ENCODE data around the gene SLCO2A1. TPM values are rescaled to one million over a fixed set of nuclear protein-coding genes. Genes with fewer than 3 reads are reported as not detected.

SLCO2A1 gene
- total and polyA plus RNA-seq, 8 donors = 34.7 to 180 (median 57.6) TPM

- TF ChIP-seq, protein P1, sequence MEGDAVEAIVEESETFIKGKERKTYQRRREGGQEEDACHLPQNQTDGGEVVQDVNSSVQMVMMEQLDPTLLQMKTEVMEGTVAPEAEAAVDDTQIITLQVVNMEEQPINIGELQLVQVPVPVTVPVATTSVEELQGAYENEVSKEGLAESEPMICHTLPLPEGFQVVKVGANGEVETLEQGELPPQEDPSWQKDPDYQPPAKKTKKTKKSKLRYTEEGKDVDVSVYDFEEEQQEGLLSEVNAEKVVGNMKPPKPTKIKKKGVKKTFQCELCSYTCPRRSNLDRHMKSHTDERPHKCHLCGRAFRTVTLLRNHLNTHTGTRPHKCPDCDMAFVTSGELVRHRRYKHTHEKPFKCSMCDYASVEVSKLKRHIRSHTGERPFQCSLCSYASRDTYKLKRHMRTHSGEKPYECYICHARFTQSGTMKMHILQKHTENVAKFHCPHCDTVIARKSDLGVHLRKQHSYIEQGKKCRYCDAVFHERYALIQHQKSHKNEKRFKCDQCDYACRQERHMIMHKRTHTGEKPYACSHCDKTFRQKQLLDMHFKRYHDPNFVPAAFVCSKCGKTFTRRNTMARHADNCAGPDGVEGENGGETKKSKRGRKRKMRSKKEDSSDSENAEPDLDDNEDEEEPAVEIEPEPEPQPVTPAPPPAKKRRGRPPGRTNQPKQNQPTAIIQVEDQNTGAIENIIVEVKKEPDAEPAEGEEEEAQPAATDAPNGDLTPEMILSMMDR (IDR thresholded peaks at IDR 0.05) = no peak
- peak overlapping the region; percentile 11 to 67 for H3K27ac ChIP-seq
- DNase-seq (peak in 1 of 4 donors; percentile 46), ATAC-seq (peak; percentile 75)
- no peaks in the 10 kb centered on the region for H3K27me3 ChIP-seq
- no peak overlapping the region for H3K4me3 ChIP-seq
- H3K4me1 ChIP-seq = peaks cover 17 to 45% of the 10 kb centered on the region in 2 donors
- no peaks in the 10 kb centered on the region for H3K9me3 ChIP-seq
- peaks cover 0 to 5% of the 10 kb centered on the region in 2 donors for H3K36me3 ChIP-seq
- intact Hi-C loops (cut with DNase I) = no loop called here
Observed at GRCh38 chr3:133943639-133944141, 86.0 kb downstream of the SLCO2A1 start.

DNA sequence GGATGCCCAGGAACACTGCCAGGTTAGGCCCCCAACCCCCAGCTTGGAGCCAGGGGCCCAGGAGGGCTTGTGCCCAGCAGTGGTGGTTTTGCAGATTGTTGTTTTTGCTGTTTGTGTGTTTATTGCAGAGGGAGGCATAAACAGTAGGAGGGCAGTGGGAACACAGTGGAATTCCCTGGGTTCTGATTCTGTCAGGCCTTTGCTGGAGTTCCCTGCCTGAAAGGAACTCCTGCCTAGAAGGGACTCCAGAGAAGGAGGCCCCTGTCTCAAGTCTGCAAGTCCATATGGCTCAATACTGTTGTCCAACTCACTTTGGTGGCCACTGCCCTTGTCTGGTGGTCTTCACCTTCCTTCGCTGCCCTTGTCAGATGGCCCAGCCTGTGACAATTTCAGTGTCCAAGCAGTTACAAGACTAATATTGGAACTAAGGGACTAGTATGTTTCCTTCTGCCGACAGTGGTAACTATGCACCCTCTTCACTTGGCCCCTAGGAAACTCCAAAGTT lies 86.6 kb downstream of the SLCO2A1 start:
- DNase-seq (peak in 1 of 4 donors; percentile 10), ATAC-seq (no peak)
- Histone ChIP-seq H3K9me3 (no peaks in the 10 kb centered on the region), H3K27me3 (no peaks in the 10 kb centered on the region), H3K4me3 (no peak overlapping the region), H3K36me3 (peaks cover 0 to 5% of the 10 kb centered on the region in 2 donors), H3K4me1 (peaks cover 17 to 45% of the 10 kb centered on the region in 2 donors), H3K27ac (peak overlapping the region in 1 of 2 donors; percentile 25)
- TF ChIP-seq, protein P1 (IDR thresholded peaks at IDR 0.05) = no peak
- intact Hi-C loops (cut with DNase I) = no loop called here

DNA sequence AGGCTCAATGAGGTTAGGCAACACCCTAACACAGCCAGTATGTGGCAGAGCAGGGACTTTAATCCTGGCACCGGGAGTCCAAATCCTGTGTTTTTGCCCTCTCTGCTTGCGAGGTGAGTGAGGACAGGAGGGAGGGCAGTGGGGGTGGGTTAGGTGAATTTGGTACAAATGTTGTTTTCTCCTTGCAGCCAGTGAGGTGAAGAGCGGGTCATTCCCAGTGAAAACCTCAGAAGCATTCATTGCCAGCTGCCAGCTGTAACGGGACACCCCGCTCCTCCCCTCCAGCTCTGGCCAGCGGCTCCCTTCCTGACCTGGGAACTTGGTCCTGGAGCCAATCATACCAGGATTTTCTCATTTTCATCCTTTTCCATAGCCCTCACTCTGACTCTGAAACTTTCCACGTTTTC lies 88.3 kb downstream of the SLCO2A1 start:
- Histone ChIP-seq H3K36me3 (peaks cover 0 to 16% of the 10 kb centered on the region in 2 donors), H3K4me1 (peaks cover 17 to 35% of the 10 kb centered on the region in 2 donors), H3K9me3 (no peaks in the 10 kb centered on the region), H3K27me3 (no peaks in the 10 kb centered on the region), H3K4me3 (no peak overlapping the region), H3K27ac (no peak overlapping the region)
- peak in 1 of 4 donors; percentile 64 for DNase-seq
- no peak for ATAC-seq
- TF ChIP-seq, protein P1 (IDR thresholded peaks at IDR 0.05) = no peak
- intact Hi-C loops (cut with DNase I) = no loop called here

DNA sequence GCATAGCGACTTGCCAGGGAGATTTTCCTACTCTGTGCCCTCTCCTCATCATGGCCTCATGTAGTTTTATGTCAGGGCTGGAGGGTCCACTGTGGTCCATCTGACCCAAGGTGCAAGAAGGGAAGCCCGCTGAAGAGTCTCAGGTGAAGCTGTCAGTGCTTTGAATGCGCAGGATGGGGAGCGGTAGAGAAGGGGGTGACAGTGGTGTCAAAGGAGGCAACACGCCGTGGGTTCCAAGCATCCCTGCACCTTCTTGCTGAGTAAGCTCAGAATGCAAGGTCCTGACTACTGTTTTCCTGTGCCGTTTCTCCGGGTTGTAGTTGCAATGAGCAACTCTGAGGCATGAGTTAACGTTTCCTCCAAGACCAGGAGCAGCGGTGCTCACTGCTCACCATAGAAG lies 89.2 kb downstream of the SLCO2A1 start:
- Histone ChIP-seq H3K27ac (no peak overlapping the region), H3K4me1 (peaks cover 17 to 26% of the 10 kb centered on the region in 2 donors), H3K27me3 (no peaks in the 10 kb centered on the region), H3K4me3 (no peak overlapping the region), H3K36me3 (peaks cover 0 to 16% of the 10 kb centered on the region in 2 donors), H3K9me3 (no peaks in the 10 kb centered on the region)
- ATAC-seq (no peak), DNase-seq (no peak)
- intact Hi-C loops (cut with DNase I) = no loop called here
- TF ChIP-seq, protein P1 (IDR thresholded peaks at IDR 0.05) = no peak

DNA sequence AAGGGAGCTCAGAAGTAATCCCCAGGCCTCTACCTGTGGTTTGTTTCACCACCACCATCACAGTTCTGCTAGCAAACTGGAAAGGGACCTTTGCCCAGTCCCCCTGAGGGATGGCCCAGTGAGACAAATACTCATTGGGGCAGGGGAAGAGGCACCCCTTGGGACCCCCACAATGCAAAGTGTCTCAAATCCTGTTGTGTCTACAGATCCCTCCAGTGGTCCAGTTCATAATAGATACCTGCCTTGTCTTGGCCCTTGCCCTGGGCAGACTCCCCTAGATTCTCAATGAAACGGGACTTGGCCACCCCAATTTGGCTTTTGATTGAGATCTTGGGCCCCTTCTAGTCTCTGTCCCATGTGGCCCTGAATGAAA lies 90.3 kb downstream of the SLCO2A1 start:
- Histone ChIP-seq H3K36me3 (peaks cover 0 to 22% of the 10 kb centered on the region in 2 donors), H3K4me3 (no peak overlapping the region), H3K27me3 (no peaks in the 10 kb centered on the region), H3K4me1 (peaks cover 12 to 18% of the 10 kb centered on the region in 2 donors), H3K9me3 (no peaks in the 10 kb centered on the region), H3K27ac (no peak overlapping the region)
- no peak for ATAC-seq
- DNase-seq = no peak
- intact Hi-C loops (cut with DNase I) = loop anchor here in 1 of 2 donors (10.0 kb wide), 1 partner anchor 265 kb away; no protein-coding TSS in a partner anchor
- TF ChIP-seq, protein P1 (IDR thresholded peaks at IDR 0.05) = no peak
